Uterus (tissue), 4 donors: ENCODE measurements around the gene USF1. TPM values are rescaled to one million over a fixed set of nuclear protein-coding genes. Genes with fewer than 3 reads are reported as not detected.

Source experiments
- DNase-seq, 2 donors: peaks; one replicate each; pipeline ENCODE4 v3.0.0-alpha.2; 2019 to 2020
- H3K27ac ChIP-seq, 2 donors: fragments of 200-600 bp; sonication (generic); 1 replicate in 1 of 2; 2 replicates in 1 of 2; pipeline ENCODE4 v1.5.1; 2016 to 2018
- H3K27me3 ChIP-seq, 2 donors: fragments of 200-600 bp; sonication (generic); one replicate each; pipeline ENCODE4 v1.5.1; 2018 to 2019; ENCODE audit warnings: control low read depth in 1 of 2
- H3K36me3 ChIP-seq, 2 donors: fragments of 200-600 bp; sonication (generic); one replicate each; pipeline ENCODE4 v1.5.1; 2019; ENCODE audit warnings: control low read depth in 1 of 2
- H3K4me1 ChIP-seq, 2 donors: fragments of 200-600 bp; sonication (generic); one replicate each; pipeline ENCODE4 v1.5.1; 2018 to 2019; ENCODE audit warnings: control low read depth in 1 of 2
- H3K4me3 ChIP-seq, 2 donors: fragments of 200-600 bp; sonication (generic); 1 replicate in 1 of 2; 2 replicates in 1 of 2; pipeline ENCODE4 v1.5.1; 2018 to 2019; ENCODE audit warnings: mild to moderate bottlenecking in 1 of 2
- H3K9me3 ChIP-seq, 2 donors: fragments of 200-600 bp; sonication (generic); one replicate each; pipeline ENCODE4 v1.5.1; 2019; ENCODE audit warnings: control low read depth in 1 of 2
- POLR2A ChIP-seq, 2 donors: fragments of 450-650 bp; IDR thresholded peaks; one replicate each; pipeline ENCODE4 v1.6.1; 2016; ENCODE audit warnings: antibody characterized with exemption in 2 of 2, mild to moderate bottlenecking in 1 of 2, moderate library complexity in 1 of 2
- intact Hi-C: fragments of 100-400 bp; cut with DNase I; formaldehyde crosslinking; loops from one replicate; pipeline ENCODE4 v1.15.1; 2023; ENCODE audit warnings: low total_unique reads
- total RNA-seq, 4 donors: library from RNA; depleted of rRNA in 3 of 4; stranded (reverse); fragments of >200 nt in 3 of 4; gene quantifications; one replicate each; pipeline versions ENCODE4 v1.1.0 to v1.2.4, GENCODE V29; 2014 to 2023
- TF ChIP-seq, protein P1 (sequence below), 4 experiments: fragments of 200-600 bp in 2 of 4; fragments of 450-650 bp in 2 of 4; sonication (generic) in 2 of 4; IDR thresholded peaks; one replicate each; pipeline ENCODE4 v1.5.1; 2016 to 2019; ENCODE audit warnings: antibody characterized with exemption in 4 of 4, mild to moderate bottlenecking in 2 of 4, moderate library complexity in 1 of 4
- donor health status: DM: yes; HTN: yes; CAD: no.

The USF1 gene
- total RNA-seq, 4 donors from 2014 or later = 20.7 to 71.8 (median 44.2) TPM

GRCh38 chr1:161079436-161080110 lies 33.8 kb upstream of the USF1 start:
- no peak for DNase-seq
- no peak overlapping the region for H3K27ac ChIP-seq
- no peaks in the 10 kb centered on the region for H3K9me3 ChIP-seq
- H3K4me3 ChIP-seq = no peak overlapping the region
- H3K27me3 ChIP-seq = no peaks in the 10 kb centered on the region
- H3K36me3 ChIP-seq = no peaks in the 10 kb centered on the region
- intact Hi-C loops = no loop called here
- H3K4me1 ChIP-seq = no peaks in the 10 kb centered on the region
- TF ChIP-seq, protein P1, sequence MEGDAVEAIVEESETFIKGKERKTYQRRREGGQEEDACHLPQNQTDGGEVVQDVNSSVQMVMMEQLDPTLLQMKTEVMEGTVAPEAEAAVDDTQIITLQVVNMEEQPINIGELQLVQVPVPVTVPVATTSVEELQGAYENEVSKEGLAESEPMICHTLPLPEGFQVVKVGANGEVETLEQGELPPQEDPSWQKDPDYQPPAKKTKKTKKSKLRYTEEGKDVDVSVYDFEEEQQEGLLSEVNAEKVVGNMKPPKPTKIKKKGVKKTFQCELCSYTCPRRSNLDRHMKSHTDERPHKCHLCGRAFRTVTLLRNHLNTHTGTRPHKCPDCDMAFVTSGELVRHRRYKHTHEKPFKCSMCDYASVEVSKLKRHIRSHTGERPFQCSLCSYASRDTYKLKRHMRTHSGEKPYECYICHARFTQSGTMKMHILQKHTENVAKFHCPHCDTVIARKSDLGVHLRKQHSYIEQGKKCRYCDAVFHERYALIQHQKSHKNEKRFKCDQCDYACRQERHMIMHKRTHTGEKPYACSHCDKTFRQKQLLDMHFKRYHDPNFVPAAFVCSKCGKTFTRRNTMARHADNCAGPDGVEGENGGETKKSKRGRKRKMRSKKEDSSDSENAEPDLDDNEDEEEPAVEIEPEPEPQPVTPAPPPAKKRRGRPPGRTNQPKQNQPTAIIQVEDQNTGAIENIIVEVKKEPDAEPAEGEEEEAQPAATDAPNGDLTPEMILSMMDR (IDR thresholded peaks at IDR 0.05) = no peak
- no peak for TF ChIP-seq POLR2A (IDR thresholded peaks at IDR 0.05)

GRCh38 chr1:161077426-161077825 lies 31.6 kb upstream of the USF1 start:
- TF ChIP-seq, protein P1 (IDR thresholded peaks at IDR 0.05) = no peak
- TF ChIP-seq POLR2A (IDR thresholded peaks at IDR 0.05) = no peak
- intact Hi-C loops = no loop called here
- Histone ChIP-seq H3K36me3 (no peaks in the 10 kb centered on the region), H3K27me3 (no peaks in the 10 kb centered on the region), H3K4me3 (no peak overlapping the region), H3K4me1 (no peaks in the 10 kb centered on the region), H3K9me3 (no peaks in the 10 kb centered on the region), H3K27ac (no peak overlapping the region)
- no peak for DNase-seq

- Histone ChIP-seq H3K4me1 (no peaks in the 10 kb centered on the region), H3K27ac (no peak overlapping the region), H3K9me3 (no peaks in the 10 kb centered on the region), H3K36me3 (no peaks in the 10 kb centered on the region), H3K4me3 (no peak overlapping the region), H3K27me3 (no peaks in the 10 kb centered on the region)
- DNase-seq = no peak
- TF ChIP-seq, protein P1 (IDR thresholded peaks at IDR 0.05) = no peak
- no peak for TF ChIP-seq POLR2A (IDR thresholded peaks at IDR 0.05)
- intact Hi-C loops = no loop called here
Measured at GRCh38 chr1:161076410-161076809, 30.6 kb upstream of the USF1 start.

DNA sequence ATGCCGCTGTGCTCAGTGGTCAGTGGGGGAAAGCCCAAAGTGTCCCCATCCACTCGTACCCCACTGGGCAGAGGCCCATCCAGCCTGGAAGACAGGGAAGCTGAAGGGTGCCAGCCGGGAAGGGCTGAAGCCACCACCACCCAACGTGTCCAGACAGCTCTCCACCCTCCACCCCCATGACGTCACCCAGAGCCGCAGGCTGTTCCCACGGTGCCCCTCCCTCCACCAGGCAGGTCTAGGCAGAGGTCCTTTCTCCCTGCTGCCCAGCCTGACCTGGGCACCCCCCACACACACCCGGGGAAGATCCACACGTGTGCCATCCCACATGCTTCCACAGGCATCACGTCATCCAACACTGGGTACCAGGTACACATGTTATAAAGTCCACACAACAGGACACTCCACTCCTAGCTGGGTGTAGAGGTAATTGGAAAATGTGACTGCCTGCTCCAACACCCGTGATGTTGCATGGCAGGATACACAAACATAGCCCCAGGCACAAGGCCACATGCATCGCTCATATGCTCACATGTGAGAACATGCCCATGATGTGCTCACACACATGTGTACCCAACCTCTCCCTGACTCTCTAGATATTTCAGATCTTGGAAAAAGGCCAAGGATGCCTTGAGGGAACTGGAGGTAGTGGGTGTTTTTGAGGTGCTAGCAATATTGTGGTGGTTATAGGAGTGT lies 29.0 kb upstream of the USF1 start:
- H3K36me3 ChIP-seq = no peaks in the 10 kb centered on the region
- no peaks in the 10 kb centered on the region for H3K4me1 ChIP-seq
- no peak overlapping the region for H3K27ac ChIP-seq
- no peaks in the 10 kb centered on the region for H3K9me3 ChIP-seq
- DNase-seq = no peak
- intact Hi-C loops = no loop called here
- no peak overlapping the region for H3K4me3 ChIP-seq
- no peaks in the 10 kb centered on the region for H3K27me3 ChIP-seq
- no peak for TF ChIP-seq POLR2A (IDR thresholded peaks at IDR 0.05)

- Histone ChIP-seq H3K27me3 (no peaks in the 10 kb centered on the region), H3K4me3 (no peak overlapping the region), H3K36me3 (no peaks in the 10 kb centered on the region), H3K9me3 (no peaks in the 10 kb centered on the region), H3K27ac (no peak overlapping the region), H3K4me1 (no peaks in the 10 kb centered on the region)
- no peak for DNase-seq
- intact Hi-C loops = no loop called here
- TF ChIP-seq, protein P1 (IDR thresholded peaks at IDR 0.05) = no peak
- TF ChIP-seq POLR2A (IDR thresholded peaks at IDR 0.05) = no peak
Measured at GRCh38 chr1:161073474-161074121, 27.8 kb upstream of the USF1 start.
